ENCODE results near the gene EPN2. TPM values are rescaled to one million over a fixed set of nuclear protein-coding genes. Genes with fewer than 3 reads are reported as not detected.

The EPN2 gene
- total RNA-seq, 2 donors from 2014 or later, result 28.8 to 67.7 TPM

DNA sequence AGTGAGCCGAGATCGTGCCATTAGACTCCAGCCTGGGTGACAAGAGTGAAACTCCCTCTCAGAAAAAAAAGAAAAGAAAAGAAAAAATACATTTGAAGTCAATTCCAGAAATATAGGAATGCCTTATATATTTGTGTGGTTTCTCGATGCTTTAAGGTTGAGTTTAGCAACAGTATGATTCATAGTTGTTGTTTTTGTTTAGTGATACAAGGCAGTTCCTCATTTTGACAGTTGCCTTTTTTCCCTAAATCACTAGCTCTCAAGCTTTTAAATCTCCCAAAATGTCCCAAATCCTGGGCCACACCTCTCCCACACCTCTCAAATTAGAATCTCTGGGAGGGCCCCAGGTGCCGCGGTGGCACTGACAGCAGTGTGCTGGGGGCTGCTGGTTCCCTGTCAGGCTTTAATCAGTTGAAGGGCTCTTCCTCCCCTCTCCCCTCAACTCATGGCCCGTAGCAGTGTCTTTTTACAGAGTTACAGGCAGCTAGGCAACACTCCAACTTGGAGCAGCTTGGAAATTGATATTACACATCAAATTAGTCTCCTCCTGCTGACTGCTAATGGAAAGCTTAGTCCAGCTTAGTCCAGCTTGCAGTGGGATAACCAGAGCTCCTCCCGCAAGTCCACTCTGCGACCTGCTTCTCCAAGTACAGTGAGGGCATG lies 58.4 kb downstream of the EPN2 start:
- Histone ChIP-seq H3K4me3 (no peak overlapping the region), H3K4me1 (replicated peaks) (no peaks in the 10 kb centered on the region), H3K27ac (no peak overlapping the region), H3K27me3 (replicated peaks; ENCODE audit: insufficient read depth) (no peaks in the 10 kb centered on the region), H3K9me3 (no peaks in the 10 kb centered on the region), H3K36me3 (no peaks in the 10 kb centered on the region)
- TF ChIP-seq, protein P1, sequence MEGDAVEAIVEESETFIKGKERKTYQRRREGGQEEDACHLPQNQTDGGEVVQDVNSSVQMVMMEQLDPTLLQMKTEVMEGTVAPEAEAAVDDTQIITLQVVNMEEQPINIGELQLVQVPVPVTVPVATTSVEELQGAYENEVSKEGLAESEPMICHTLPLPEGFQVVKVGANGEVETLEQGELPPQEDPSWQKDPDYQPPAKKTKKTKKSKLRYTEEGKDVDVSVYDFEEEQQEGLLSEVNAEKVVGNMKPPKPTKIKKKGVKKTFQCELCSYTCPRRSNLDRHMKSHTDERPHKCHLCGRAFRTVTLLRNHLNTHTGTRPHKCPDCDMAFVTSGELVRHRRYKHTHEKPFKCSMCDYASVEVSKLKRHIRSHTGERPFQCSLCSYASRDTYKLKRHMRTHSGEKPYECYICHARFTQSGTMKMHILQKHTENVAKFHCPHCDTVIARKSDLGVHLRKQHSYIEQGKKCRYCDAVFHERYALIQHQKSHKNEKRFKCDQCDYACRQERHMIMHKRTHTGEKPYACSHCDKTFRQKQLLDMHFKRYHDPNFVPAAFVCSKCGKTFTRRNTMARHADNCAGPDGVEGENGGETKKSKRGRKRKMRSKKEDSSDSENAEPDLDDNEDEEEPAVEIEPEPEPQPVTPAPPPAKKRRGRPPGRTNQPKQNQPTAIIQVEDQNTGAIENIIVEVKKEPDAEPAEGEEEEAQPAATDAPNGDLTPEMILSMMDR (IDR thresholded peaks at IDR 0.05), result no peak
- TF ChIP-seq POLR2A (IDR thresholded peaks at IDR 0.05) (no peak), POLR2AphosphoS5 (IDR thresholded peaks at IDR 0.05) (no peak)
- intact Hi-C loops (cut with DNase I), result no loop called here
- no peak for DNase-seq (ENCODE audit: low spot score)
- 78% methylated on average over 8 of the region's 8 CpGs for WGBS

DNA sequence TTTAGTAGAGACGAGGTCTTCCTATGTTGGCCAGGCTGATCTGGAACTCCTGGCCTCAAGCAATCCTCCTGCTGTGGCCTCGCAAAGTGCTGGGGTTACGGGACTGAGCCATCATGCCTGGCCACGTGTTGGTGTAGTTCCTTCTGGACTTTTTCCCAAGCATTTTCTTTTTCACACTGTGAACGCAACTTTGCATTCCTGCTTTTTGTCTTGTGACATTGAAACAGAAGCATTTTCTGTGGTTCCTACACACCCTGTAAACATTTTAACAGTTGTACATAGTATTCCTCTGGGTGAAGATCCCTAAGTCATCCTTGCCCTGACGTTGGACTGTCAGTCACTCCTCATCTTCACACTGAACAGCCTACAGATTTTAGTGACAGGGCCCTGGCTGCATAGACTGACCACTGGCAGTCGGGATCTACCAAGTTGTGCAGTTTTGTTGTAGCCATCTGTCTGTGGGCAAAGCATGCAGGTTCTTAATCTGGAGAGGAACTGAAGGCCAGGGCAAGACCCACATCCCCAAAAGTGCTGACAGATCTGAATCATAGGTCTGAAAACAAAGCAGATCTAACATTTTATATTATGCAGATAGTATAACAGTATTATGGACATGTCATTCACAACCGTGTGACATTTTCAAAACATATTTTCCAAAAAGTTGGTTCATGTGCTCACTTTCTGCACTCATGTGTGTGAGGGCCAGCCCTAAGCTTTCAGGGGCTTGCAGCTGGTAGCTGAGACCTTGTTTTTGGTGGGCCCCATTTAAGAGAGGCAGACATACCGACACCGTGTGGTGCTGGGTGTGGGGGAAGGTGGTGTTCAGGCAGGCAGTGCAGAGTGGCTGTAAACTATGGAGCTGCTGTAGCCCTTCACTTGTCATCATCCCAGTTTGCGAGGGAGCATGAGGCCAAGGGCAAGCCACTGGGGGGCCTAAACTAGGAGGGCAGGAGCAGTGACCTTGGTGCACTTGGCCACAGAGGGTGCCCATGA lies 59.9 kb downstream of the EPN2 start:
- Histone ChIP-seq H3K27ac (no peak overlapping the region), H3K36me3 (no peaks in the 10 kb centered on the region), H3K9me3 (no peaks in the 10 kb centered on the region), H3K4me3 (no peak overlapping the region), H3K4me1 (replicated peaks) (no peaks in the 10 kb centered on the region), H3K27me3 (replicated peaks; ENCODE audit: insufficient read depth) (no peaks in the 10 kb centered on the region)
- intact Hi-C loops (cut with DNase I), result no loop called here
- DNase-seq (ENCODE audit: low spot score), result no peak
- WGBS, result 66% methylated on average over 11 of the region's 11 CpGs
- TF ChIP-seq, protein P1 (IDR thresholded peaks at IDR 0.05), result no peak
- no peak for TF ChIP-seq POLR2A (IDR thresholded peaks at IDR 0.05)
- TF ChIP-seq POLR2AphosphoS5 (IDR thresholded peaks at IDR 0.05), result no peak

DNA sequence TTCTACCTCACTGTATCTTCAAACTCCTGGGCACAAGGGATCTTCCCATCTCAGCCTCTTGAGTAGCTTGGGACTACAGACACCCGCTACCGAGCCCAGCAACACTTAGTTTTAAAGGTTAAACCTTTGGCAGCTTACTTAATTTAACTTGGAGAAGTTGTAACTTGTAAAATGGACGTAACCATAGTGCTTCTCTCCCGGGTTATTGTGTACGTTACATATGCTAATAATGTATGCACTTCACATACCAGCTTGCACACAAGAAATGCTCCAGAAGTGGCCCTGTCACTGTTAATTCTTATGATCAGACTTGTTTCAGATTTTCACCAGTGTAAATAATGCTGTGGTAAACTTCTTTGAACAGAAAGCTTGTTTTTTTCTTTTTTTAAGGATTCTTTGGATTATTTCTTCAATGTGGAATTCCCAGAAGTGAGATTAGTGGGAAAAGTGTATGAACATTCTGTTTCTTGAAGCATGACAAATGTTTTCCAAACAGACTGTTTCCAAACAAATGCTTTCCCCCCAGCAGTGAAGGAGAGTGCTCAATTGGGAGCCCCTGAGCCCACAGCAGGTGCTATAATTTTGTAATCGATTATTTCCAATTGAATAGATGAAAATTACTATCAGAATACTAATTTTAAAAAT lies 61.5 kb downstream of the EPN2 start:
- Histone ChIP-seq H3K4me1 (replicated peaks) (no peaks in the 10 kb centered on the region), H3K27ac (no peak overlapping the region), H3K9me3 (no peaks in the 10 kb centered on the region), H3K36me3 (no peaks in the 10 kb centered on the region), H3K27me3 (replicated peaks; ENCODE audit: insufficient read depth) (no peaks in the 10 kb centered on the region), H3K4me3 (no peak overlapping the region)
- no peak for DNase-seq (ENCODE audit: low spot score)
- TF ChIP-seq POLR2AphosphoS5 (IDR thresholded peaks at IDR 0.05), result no peak
- no peak for TF ChIP-seq POLR2A (IDR thresholded peaks at IDR 0.05)
- TF ChIP-seq, protein P1 (IDR thresholded peaks at IDR 0.05), result no peak
- intact Hi-C loops (cut with DNase I), result no loop called here
- 45% methylated on average over 6 of the region's 6 CpGs for WGBS

DNA sequence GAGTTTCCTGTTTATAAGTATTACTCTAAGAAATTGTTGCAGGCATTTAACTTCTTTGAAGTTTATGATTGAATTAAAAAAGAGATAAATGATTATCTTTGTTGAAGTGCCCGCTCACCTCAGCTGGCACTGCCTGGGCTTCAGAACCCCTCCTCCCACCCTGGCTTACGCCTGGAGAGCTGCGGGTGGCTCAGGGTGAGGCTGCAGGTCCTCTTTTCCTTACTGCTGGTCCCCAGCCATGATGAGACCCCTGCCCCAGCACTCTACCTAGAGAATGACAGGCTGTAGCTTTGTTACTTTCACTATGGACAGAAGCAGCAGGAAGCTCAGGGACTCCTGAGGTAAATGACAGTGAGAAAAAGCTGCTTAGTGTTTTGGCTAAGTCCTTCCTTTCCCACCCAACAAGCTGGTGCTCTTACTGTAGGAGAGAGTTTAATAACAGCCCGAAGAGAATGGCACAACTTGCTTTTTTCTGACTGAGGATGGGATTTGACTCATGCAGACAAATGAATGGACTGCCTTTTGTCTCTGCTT lies 62.1 kb downstream of the EPN2 start:
- intact Hi-C loops (cut with DNase I), result no loop called here
- WGBS, result 49% methylated on average over 4 of the region's 4 CpGs
- Histone ChIP-seq H3K4me1 (replicated peaks) (no peaks in the 10 kb centered on the region), H3K36me3 (no peaks in the 10 kb centered on the region), H3K4me3 (no peak overlapping the region), H3K27me3 (replicated peaks; ENCODE audit: insufficient read depth) (no peaks in the 10 kb centered on the region), H3K27ac (no peak overlapping the region), H3K9me3 (no peaks in the 10 kb centered on the region)
- TF ChIP-seq, protein P1 (IDR thresholded peaks at IDR 0.05), result no peak
- TF ChIP-seq POLR2A (IDR thresholded peaks at IDR 0.05) (no peak), POLR2AphosphoS5 (IDR thresholded peaks at IDR 0.05) (no peak)
- DNase-seq (ENCODE audit: low spot score), result no peak
